Ovary (tissue), 3 donors: ENCODE measurements around the gene TERT.

Experiments
- CTCF ChIP-seq, 3 donors: fragments of 450-650 bp in 2 of 3; fragments of 200-600 bp in 1 of 3; IDR thresholded peaks; one replicate each; pipeline versions ENCODE4 v1.5.1 to v1.8.0; 2016 to 2022; ENCODE audit warnings: antibody characterized with exemption in 3 of 3, mild to moderate bottlenecking in 1 of 3
- POLR2A ChIP-seq: fragments of 450-650 bp; IDR thresholded peaks from one replicate; pipeline ENCODE4 v1.6.1; 2017; ENCODE audit warnings: antibody characterized with exemption, mild to moderate bottlenecking, moderate library complexity
- donor health status: DM: no; HTN: no; CAD: no.

GRCh38 chr5:1288439-1289335, 6.2 kb downstream of the TERT start:
- TF ChIP-seq CTCF (IDR thresholded peaks at IDR 0.05) (no peak), POLR2A (no peak)
